IMR-90 (cell line): Measurements from ENCODE around the gene HEATR5A. TPM values are rescaled to one million over a fixed set of nuclear protein-coding genes. Genes with fewer than 3 reads are reported as not detected.

ENCODE experiments used
- ATAC-seq: fragments of 200-7000 bp; cut with Tn5 transposase; 2 replicates; pipeline ENCODE4 v1.9.1; 2020; ENCODE audit warnings: low read depth, mild to moderate bottlenecking, moderate library complexity
- BruUV-seq: library from RNA; stranded (reverse); fragments of 400-500 nt; replicated peaks from 2 replicates; lab custom pipeline; 2021; lab: Mats Ljungman, UMichigan
- CTCF ChIA-PET: fragments of 300-600 bp; formaldehyde crosslinking; extraction: SDS; loops from one replicate; lab custom pipeline; 2021; ENCODE audit warnings: antibody characterized with exemption; lab: Yijun Ruan, JAX
- POLR2A ChIA-PET: fragments of 300-600 bp; sonication (Branson Sonifier 250); formaldehyde crosslinking; loops from one replicate; lab custom pipeline; 2022; ENCODE audit warnings: antibody characterized with exemption; ENCODE audit not compliant: unreplicated experiment; lab: Charles Lee
- DNase-seq: peaks from one replicate; pipeline ENCODE4 v3.0.0; 2013
- H2AFZ ChIP-seq: replicated peaks from 2 replicates; pipeline ENCODE3; 2013; ENCODE audit warnings: low read length, mild to moderate bottlenecking; ENCODE audit not compliant: poor library complexity
- H2AK5ac ChIP-seq: 2 replicates; pipeline ENCODE4 v1.6.1; 2013; ENCODE audit warnings: low read depth, low read length, inconsistent platforms
- H2AK9ac ChIP-seq: replicated peaks from 2 replicates; pipeline ENCODE3; 2013; ENCODE audit warnings: mild to moderate bottlenecking, low read depth, low read length, moderate library complexity; ENCODE audit not compliant: poor library complexity
- H2BK120ac ChIP-seq: 2 replicates; pipeline ENCODE4 v1.6.1; 2013; ENCODE audit warnings: low read depth, low read length, inconsistent platforms
- H2BK15ac ChIP-seq: 3 replicates; pipeline ENCODE4 v1.6.1; 2013; ENCODE audit warnings: low read depth, low read length, inconsistent platforms
- H2BK20ac ChIP-seq: 2 replicates; pipeline ENCODE4 v1.6.1; 2013; ENCODE audit warnings: low read depth, mild to moderate bottlenecking, inconsistent platforms, low read length, moderate library complexity
- H2BK5ac ChIP-seq: 2 replicates; pipeline ENCODE4 v1.6.1; 2013; ENCODE audit warnings: mild to moderate bottlenecking, low read depth, low read length, inconsistent platforms; ENCODE audit not compliant: poor library complexity, severe bottlenecking
- H3K14ac ChIP-seq: replicated peaks from 2 replicates; pipeline ENCODE4 v1.6.1; 2013; ENCODE audit warnings: low read depth, low read length, inconsistent platforms
- H3K18ac ChIP-seq: 2 replicates; pipeline ENCODE4 v1.6.1; 2013; ENCODE audit warnings: low read depth, low read length, control low read depth
- H3K23ac ChIP-seq: 2 replicates; pipeline ENCODE4 v1.6.1; 2013; ENCODE audit warnings: low read depth, low read length, inconsistent platforms
- H3K27ac ChIP-seq: 2 replicates; pipeline ENCODE4 v1.5.1; 2013; ENCODE audit warnings: mild to moderate bottlenecking, control low read depth, low read length; ENCODE audit not compliant: insufficient read depth
- H3K27me3 ChIP-seq: 2 replicates; pipeline ENCODE4 v1.6.1; 2013; ENCODE audit warnings: low read length; ENCODE audit not compliant: control insufficient read depth, insufficient read depth
- H3K36me3 ChIP-seq: 2 replicates; pipeline ENCODE4 v1.6.1; 2013; ENCODE audit warnings: low read length, mixed read lengths; ENCODE audit not compliant: control insufficient read depth, insufficient read depth
- H3K4ac ChIP-seq: 2 replicates; pipeline ENCODE4 v1.6.1; 2013; ENCODE audit warnings: low read depth, low read length, inconsistent platforms
- H3K4me1 ChIP-seq: 2 replicates; pipeline ENCODE4 v1.6.1; 2013; ENCODE audit warnings: low read length, mixed read lengths; ENCODE audit not compliant: control insufficient read depth, insufficient read depth
- H3K4me2 ChIP-seq: 2 replicates; pipeline ENCODE4 v1.6.1; 2013; ENCODE audit warnings: low read depth, mild to moderate bottlenecking, control low read depth, low read length, moderate library complexity
- H3K4me3 ChIP-seq: 2 replicates; pipeline ENCODE4 v1.5.1; 2013; ENCODE audit warnings: low read depth, mild to moderate bottlenecking, control low read depth, low read length, moderate library complexity; ENCODE audit not compliant: insufficient read depth
- H3K56ac ChIP-seq: 2 replicates; pipeline ENCODE4 v1.6.1; 2013; ENCODE audit warnings: low read length, inconsistent platforms; ENCODE audit not compliant: insufficient read depth; ENCODE audit errors: extremely low read depth
- H3K79me1 ChIP-seq, 2 experiments: 2 replicates each; pipeline ENCODE4 v1.6.1; 2013; ENCODE audit warnings: low read length in 2 of 2, inconsistent platforms in 1 of 2, low read depth in 1 of 2
- H3K9ac ChIP-seq: 2 replicates; pipeline ENCODE4 v1.6.1; 2013; ENCODE audit warnings: low read depth, low read length, control low read depth
- H3K9me1 ChIP-seq: 2 replicates; pipeline ENCODE4 v1.6.1; 2013; ENCODE audit warnings: low read length, inconsistent platforms; ENCODE audit not compliant: insufficient read depth
- H3K9me3 ChIP-seq: 2 replicates; pipeline ENCODE4 v1.6.1; 2013; ENCODE audit warnings: low read length; ENCODE audit not compliant: control insufficient read depth, insufficient read depth
- H4K20me1 ChIP-seq: 2 replicates; pipeline ENCODE4 v1.6.1; 2013; ENCODE audit warnings: low read length, inconsistent platforms; ENCODE audit not compliant: insufficient read depth
- H4K5ac ChIP-seq: 2 replicates; pipeline ENCODE4 v1.6.1; 2013; ENCODE audit warnings: mild to moderate bottlenecking, low read depth, low read length, control low read depth
- H4K8ac ChIP-seq, 2 experiments: 2 replicates each; pipeline ENCODE4 v1.6.1; 2013; ENCODE audit warnings: low read depth in 2 of 2, low read length in 2 of 2, control low read depth in 1 of 2, inconsistent platforms in 1 of 2
- H4K91ac ChIP-seq: 2 replicates; pipeline ENCODE4 v1.6.1; 2013; ENCODE audit warnings: low read depth, low read length, inconsistent platforms; ENCODE audit not compliant: insufficient read depth
- BHLHE40 ChIP-seq: fragments of 150-350 bp; IDR thresholded peaks from 2 replicates; pipeline ENCODE4 v1.6.1; 2016; ENCODE audit warnings: mild to moderate bottlenecking, low read depth, low read length
- CEBPB ChIP-seq: IDR thresholded peaks from 2 replicates; pipeline ENCODE4 v1.6.1; 2012; ENCODE audit warnings: low read depth, low read length, improper control_type of control experiment
- CHD1 ChIP-seq: IDR thresholded peaks from 2 replicates; pipeline ENCODE4 v1.6.1; 2012; ENCODE audit warnings: low read depth, low read length, improper control_type of control experiment
- CTCF ChIP-seq: conservative IDR thresholded peaks from 2 replicates; pipeline ENCODE4 v1.5.1; 2012; ENCODE audit warnings: mild to moderate bottlenecking, low read depth, low read length, improper control_type of control experiment
- ELK1 ChIP-seq: fragments of 150-350 bp; IDR thresholded peaks from 2 replicates; pipeline ENCODE4 v1.6.1; 2016; ENCODE audit warnings: low read depth, mild to moderate bottlenecking, low read length, moderate library complexity, borderline replicate concordance
- FOS ChIP-seq: fragments of 150-350 bp; IDR thresholded peaks from 2 replicates; pipeline ENCODE4 v1.6.1; 2016; ENCODE audit warnings: low read depth, low read length
- MAFK ChIP-seq: IDR thresholded peaks from 2 replicates; pipeline ENCODE4 v1.6.1; 2012; ENCODE audit warnings: low read depth, low read length, improper control_type of control experiment
- MAZ ChIP-seq: IDR thresholded peaks from 2 replicates; pipeline ENCODE4 v1.6.1; 2012; ENCODE audit warnings: low read depth, mild to moderate bottlenecking, low read length, improper control_type of control experiment, moderate library complexity, borderline replicate concordance
- MXI1 ChIP-seq: IDR thresholded peaks from 2 replicates; pipeline ENCODE4 v1.6.1; 2012; ENCODE audit warnings: low read depth, mild to moderate bottlenecking, low read length, moderate library complexity, borderline replicate concordance
- NFE2L2 ChIP-seq: fragments of 150-350 bp; IDR thresholded peaks from 2 replicates; pipeline ENCODE4 v1.6.1; 2016; ENCODE audit warnings: low read depth, mild to moderate bottlenecking, low read length
- POLR2A ChIP-seq: IDR thresholded peaks from 2 replicates; pipeline ENCODE4 v1.6.1; 2012; ENCODE audit warnings: mild to moderate bottlenecking, low read depth, low read length
- RAD21 ChIP-seq: IDR thresholded peaks from 2 replicates; pipeline ENCODE4 v1.6.1; 2012; ENCODE audit warnings: low read length, improper control_type of control experiment
- RCOR1 ChIP-seq: IDR thresholded peaks from 2 replicates; pipeline ENCODE4 v1.6.1; 2012; ENCODE audit warnings: mild to moderate bottlenecking, low read length, improper control_type of control experiment; ENCODE audit not compliant: insufficient replicate concordance
- RFX5 ChIP-seq: IDR thresholded peaks from 2 replicates; pipeline ENCODE4 v1.8.0; 2012; ENCODE audit warnings: low read depth, mild to moderate bottlenecking, low read length, moderate library complexity
- SMC3 ChIP-seq: fragments of 150-350 bp; IDR thresholded peaks from 2 replicates; pipeline ENCODE4 v1.6.1; 2016; ENCODE audit warnings: low read depth, mild to moderate bottlenecking, antibody characterized with exemption, low read length, moderate library complexity
- USF2 ChIP-seq: fragments of 150-350 bp; IDR thresholded peaks from 2 replicates; pipeline ENCODE4 v1.6.1; 2017; ENCODE audit warnings: mild to moderate bottlenecking, antibody characterized with exemption, low read length, low read depth
- WGBS, 2 experiments: methylation state at CpG; one replicate each; pipeline versions ENCODE4 v1.1.5 to v1.1.7; 2013; ENCODE audit warnings: missing lambda C conversion rate in 2 of 2; ENCODE audit not compliant: insufficient read length in 1 of 2; ENCODE audit errors: extremely low coverage in 2 of 2; 5-methylcytosine and 5-hydroxymethylcytosine counted together
- dilution Hi-C: fragments of 300-500 bp; cut with HindIII; formaldehyde crosslinking; loops from one replicate; pipeline ENCODE4 v1.14.3; 2018; ENCODE audit warnings: low sequenced_read_pairs; ENCODE audit not compliant: unreplicated experiment
- in situ Hi-C: fragments of 300-500 bp; cut with MboI; formaldehyde crosslinking; loops from 3 replicates; pipeline ENCODE4 v1.14.3; 2019; ENCODE audit warnings: low sequenced_read_pairs, inconsistent platforms, mixed read lengths
- intact Hi-C: fragments of 100-400 bp; cut with micrococcal nuclease; formaldehyde crosslinking; loops from 2 replicates; pipeline ENCODE4 v1.10.0; 2022
- polyA plus RNA-seq, 3 experiments: library from polyadenylated mRNA; depleted of rRNA; stranded (reverse); fragments of >200 nt; gene quantifications; 2 replicates each; pipeline ENCODE4 v1.2.3, GENCODE V29; 2012; ENCODE audit warnings: low replicate concordance in 1 of 3
- total RNA-seq: library from RNA; depleted of rRNA; stranded (reverse); fragments of >200 nt; gene quantifications from 2 replicates; pipeline ENCODE4 v1.2.3, GENCODE V29; 2012

HEATR5A gene
- total and polyA plus RNA-seq, 2 of the 4 experiments (the other 2 are of a cell fraction) = 14.0 to 48.9 TPM

- Histone ChIP-seq H2BK5ac (no peak overlapping the region), H3K27me3 (no peaks in the 10 kb centered on the region), H3K27ac (no peak overlapping the region), H2BK15ac (no peak overlapping the region), H3K9ac (no peak overlapping the region), H3K36me3 (no peaks in the 10 kb centered on the region), H3K9me1 (no peaks in the 10 kb centered on the region), H3K4ac (no peak overlapping the region), H3K4me1 (no peaks in the 10 kb centered on the region), H2AFZ (no peak overlapping the region), H3K4me2 (no peak overlapping the region), H3K18ac (no peak overlapping the region), H3K4me3 (no peak overlapping the region), H3K79me1 (no peaks in the 10 kb centered on the region), H2BK20ac (no peak overlapping the region), H4K8ac (no peak overlapping the region), H2BK120ac (no peak overlapping the region), H3K14ac (no peak overlapping the region), H2AK9ac (no peak overlapping the region), H4K5ac (no peak overlapping the region), H4K91ac (no peak overlapping the region), H4K20me1 (no peaks in the 10 kb centered on the region), H3K56ac (no peak overlapping the region), H2AK5ac (no peak overlapping the region), H3K9me3 (no peaks in the 10 kb centered on the region), H3K23ac (no peak overlapping the region)
- intact Hi-C loops = no loop called here
- no peak for DNase-seq
- dilution Hi-C loops = no loop called here
- BruUV-seq = no TSS peak
- in situ Hi-C loops = no loop called here
- POLR2A ChIA-PET = no interaction called here
- ATAC-seq = no peak
- TF ChIP-seq RCOR1 (no peak), USF2 (no peak), CHD1 (no peak), RFX5 (no peak), RAD21 (no peak), FOS (no peak), MAFK (no peak), POLR2A (no peak), NFE2L2 (no peak), SMC3 (no peak), ELK1 (no peak), CEBPB (no peak), MAZ (no peak), BHLHE40 (no peak), CTCF (no peak), MXI1 (no peak)
- CTCF ChIA-PET = no interaction called here
- WGBS, 2 experiments = no CpG with 5 or more reads among the region's 9 CpGs
Observed at GRCh38 chr14:31253746-31254471, 166.4 kb downstream of the HEATR5A start.
